Bronchial epithelial cell (primary cell): ENCODE measurements around the gene KLK1. TPM values are rescaled to one million over a fixed set of nuclear protein-coding genes. Genes with fewer than 3 reads are reported as not detected.

Source experiments
- DNase-seq: peaks from one replicate; pipeline ENCODE4 v3.0.0-alpha.2; 2010; ENCODE audit warnings: low read depth
- FAIRE-seq: peaks from 2 replicates; lab custom pipeline; 2011; peaks lifted over from hg19 to GRCh38; lab: Jason Lieb, UNC
- H3K27me3 ChIP-seq: 2 replicates; pipeline ENCODE4 v1.5.1; 2011; ENCODE audit warnings: low read length; ENCODE audit not compliant: control insufficient read depth, insufficient read depth
- H3K36me3 ChIP-seq: 2 replicates; pipeline ENCODE4 v1.5.1; 2011; ENCODE audit warnings: low read length; ENCODE audit not compliant: control insufficient read depth, insufficient read depth
- H3K4me3 ChIP-seq: 2 replicates; pipeline ENCODE4 v1.5.1; 2011; ENCODE audit warnings: mild to moderate bottlenecking, low read depth, low read length, control low read depth
- total RNA-seq: library from RNA; depleted of rRNA; stranded (reverse); fragments of >200 nt; gene quantifications from 2 replicates; pipeline ENCODE4 v1.2.1, GENCODE V29; 2014
- TF ChIP-seq, protein P1 (sequence below): IDR thresholded peaks from 2 replicates; pipeline ENCODE4 v1.5.1; 2011; ENCODE audit warnings: mild to moderate bottlenecking, moderate library complexity, low read length, control low read depth, inconsistent platforms; ENCODE audit not compliant: insufficient read depth, severe bottlenecking

Gene KLK1
- total RNA-seq, 1 donor from 2014 or later: not detected

DNA sequence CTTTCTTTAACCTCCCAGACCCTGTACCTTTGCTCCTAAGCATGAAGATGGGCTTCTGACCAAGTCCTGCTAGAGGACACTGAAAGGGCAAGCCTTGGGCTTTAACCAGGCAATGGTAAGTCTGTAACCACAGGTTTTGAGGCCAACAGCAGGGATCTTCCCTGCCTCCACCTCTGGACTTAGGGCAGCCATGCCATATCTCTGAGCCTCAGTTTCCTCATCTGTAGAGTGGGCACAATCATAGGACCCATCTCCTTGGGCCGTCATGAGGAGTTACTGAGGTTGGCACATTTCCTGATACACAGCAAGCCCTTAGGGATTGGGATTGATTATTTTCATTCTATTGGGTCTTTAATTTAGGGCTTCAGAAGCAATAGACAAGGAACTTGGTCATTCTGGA is 14.7 kb downstream of the KLK1 start:
- TF ChIP-seq, protein P1, sequence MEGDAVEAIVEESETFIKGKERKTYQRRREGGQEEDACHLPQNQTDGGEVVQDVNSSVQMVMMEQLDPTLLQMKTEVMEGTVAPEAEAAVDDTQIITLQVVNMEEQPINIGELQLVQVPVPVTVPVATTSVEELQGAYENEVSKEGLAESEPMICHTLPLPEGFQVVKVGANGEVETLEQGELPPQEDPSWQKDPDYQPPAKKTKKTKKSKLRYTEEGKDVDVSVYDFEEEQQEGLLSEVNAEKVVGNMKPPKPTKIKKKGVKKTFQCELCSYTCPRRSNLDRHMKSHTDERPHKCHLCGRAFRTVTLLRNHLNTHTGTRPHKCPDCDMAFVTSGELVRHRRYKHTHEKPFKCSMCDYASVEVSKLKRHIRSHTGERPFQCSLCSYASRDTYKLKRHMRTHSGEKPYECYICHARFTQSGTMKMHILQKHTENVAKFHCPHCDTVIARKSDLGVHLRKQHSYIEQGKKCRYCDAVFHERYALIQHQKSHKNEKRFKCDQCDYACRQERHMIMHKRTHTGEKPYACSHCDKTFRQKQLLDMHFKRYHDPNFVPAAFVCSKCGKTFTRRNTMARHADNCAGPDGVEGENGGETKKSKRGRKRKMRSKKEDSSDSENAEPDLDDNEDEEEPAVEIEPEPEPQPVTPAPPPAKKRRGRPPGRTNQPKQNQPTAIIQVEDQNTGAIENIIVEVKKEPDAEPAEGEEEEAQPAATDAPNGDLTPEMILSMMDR: no peak
- DNase-seq: no peak
- Histone ChIP-seq H3K4me3 (no peak overlapping the region), H3K36me3 (no peaks in the 10 kb centered on the region), H3K27me3 (no peaks in the 10 kb centered on the region)
- FAIRE-seq: no peak

DNA sequence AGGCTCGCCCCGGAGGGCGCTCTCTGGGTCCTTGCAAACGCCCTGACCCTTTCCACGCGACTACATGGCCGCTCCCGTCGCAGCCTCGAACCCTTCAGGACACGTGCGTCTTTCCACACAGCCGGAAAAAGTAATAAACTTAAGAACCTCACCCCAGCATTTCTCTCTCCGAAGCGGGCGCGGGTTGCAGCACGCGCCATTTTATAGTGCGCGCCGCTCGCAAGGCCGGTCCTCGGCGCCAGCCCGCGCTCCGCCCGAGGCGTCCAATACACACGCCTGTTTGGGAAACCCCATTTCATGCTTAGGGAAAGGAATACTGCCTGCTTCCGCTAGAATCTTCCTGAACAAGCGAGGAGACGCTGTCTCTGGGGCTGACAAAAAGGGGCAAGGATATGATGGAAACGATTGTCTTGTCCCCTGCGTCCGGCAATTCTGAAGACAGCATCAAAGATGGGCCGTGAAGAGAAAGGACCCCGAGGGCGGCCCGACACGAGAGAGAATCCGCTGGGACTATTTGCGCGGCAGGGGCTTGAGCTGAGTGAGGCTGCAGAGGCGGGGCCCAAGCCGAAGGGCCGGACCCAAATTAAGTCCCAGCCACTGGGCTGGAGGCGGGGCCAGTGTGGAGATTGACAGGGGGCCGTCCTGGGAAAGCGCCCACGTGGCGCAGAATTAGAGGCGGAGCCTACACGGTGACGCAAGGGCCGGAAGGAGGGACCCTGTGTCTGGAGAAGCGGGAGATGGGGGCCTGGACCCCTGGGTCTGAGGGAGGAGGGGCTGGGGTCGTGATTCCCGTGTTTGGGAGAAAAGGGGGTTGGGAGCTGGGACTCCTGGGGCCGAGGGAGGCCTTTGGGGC is 18.9 kb downstream of the KLK1 start:
- Histone ChIP-seq H3K4me3 (peak overlapping the region; percentile 98), H3K36me3 (peaks cover 15% of the 10 kb centered on the region), H3K27me3 (no peaks in the 10 kb centered on the region)
- FAIRE-seq (no peak), DNase-seq (peak; percentile 89)
- TF ChIP-seq, protein P1: no peak

DNA sequence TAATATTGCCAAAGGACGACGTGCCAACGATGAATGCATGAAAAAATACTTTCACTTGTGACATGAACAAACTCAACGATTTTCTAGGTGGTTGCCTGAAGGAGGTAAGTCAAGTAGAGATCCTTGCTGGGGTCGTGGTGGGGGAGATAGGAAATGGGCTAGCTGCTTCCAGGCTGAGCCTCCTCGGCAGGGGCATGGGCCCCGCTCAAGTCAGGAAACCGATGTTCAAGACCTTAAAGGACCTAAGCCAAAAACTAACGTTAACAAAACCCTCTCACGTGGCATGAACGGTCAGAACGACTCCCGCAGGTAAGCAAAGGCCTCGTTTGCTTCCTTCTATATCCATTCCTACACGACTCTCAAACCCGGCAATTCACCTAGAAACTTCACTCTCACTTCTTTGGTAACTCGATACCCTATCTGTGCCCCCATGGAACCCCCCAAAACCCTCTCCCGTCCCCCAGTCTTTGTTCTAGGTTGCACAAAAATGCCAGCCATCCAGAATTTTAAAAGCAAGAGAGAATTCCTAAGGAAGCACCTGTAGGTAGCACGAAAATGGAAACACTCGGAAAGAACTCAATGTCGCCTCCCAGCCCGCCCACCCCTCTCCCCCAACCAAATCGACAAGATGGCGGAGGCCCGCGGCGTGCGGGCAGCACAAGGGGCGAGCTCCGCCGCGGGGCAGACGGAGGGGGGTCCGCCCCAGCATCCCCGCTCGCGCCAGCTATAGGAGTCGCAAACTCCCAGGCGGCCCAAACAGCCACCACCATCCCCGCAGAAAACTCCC is 19.8 kb downstream of the KLK1 start:
- TF ChIP-seq, protein P1: no peak
- no peak for FAIRE-seq
- Histone ChIP-seq H3K4me3 (peak overlapping the region; percentile 98), H3K27me3 (no peaks in the 10 kb centered on the region), H3K36me3 (peaks cover 22% of the 10 kb centered on the region)
- no peak for DNase-seq

DNA sequence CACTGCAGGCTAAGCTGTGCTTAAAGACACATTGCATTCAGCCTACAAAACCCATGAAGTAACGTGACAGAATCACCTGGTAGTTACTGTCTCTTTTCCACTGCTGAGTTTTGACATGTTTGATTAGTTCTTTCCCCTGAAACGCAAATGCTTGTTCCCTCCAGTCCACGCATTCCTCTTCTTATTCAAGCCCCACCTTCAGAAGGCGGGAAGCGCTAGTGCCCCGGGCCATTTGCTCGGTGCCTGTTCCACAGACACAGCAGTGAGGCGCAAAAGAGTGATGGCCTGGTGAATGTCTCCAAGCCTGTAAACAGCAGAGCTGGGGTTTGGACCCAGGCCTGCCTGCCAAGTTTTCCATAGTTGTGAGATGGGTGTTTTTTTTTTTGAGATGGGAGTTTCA is 22.5 kb downstream of the KLK1 start:
- peaks cover 33% of the 10 kb centered on the region for H3K36me3 ChIP-seq
- DNase-seq (no peak), FAIRE-seq (no peak)
- TF ChIP-seq, protein P1: no peak
- no peak overlapping the region for H3K4me3 ChIP-seq
- no peaks in the 10 kb centered on the region for H3K27me3 ChIP-seq

DNA sequence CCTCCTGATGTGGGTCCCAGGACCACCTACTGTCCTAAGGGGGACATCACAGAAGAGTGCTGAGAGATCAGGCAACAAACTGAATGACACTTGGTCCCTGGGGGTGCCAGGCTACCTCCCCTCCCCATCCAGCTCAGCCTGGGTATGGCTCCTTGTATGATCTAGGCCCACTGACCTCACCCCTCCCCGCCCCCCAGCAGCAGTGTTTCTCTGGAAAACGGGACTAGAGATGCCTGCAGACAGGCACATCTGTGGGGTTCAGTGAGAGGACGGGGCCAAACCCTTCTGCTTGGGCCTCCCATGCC is 24.1 kb downstream of the KLK1 start:
- FAIRE-seq: no peak
- TF ChIP-seq, protein P1: no peak
- H3K36me3 ChIP-seq: peaks cover 33% of the 10 kb centered on the region

More for the DNA sequence above, 24.1 kb downstream of the KLK1 start:
- no peak for DNase-seq
- H3K4me3 ChIP-seq: no peak overlapping the region
- no peaks in the 10 kb centered on the region for H3K27me3 ChIP-seq
